ENCODE measurements around the gene PRR35. TPM values are rescaled to one million over a fixed set of nuclear protein-coding genes. Genes with fewer than 3 reads are reported as not detected.

The PRR35 gene
- total RNA-seq, 4 donors from 2014 or later = not detected

GRCh38 chr16:568401-569258 is 8.4 kb downstream of the PRR35 start:
- peak overlapping the region; percentile 75 to 83 (median 81) for H3K27ac ChIP-seq
- H3K27me3 ChIP-seq = peaks cover 17% of the 10 kb centered on the region
- intact Hi-C loops (cut with DNase I; ENCODE audit: low total_unique reads) = no loop called here
- no peaks in the 10 kb centered on the region for H3K9me3 ChIP-seq
- in situ Hi-C loops (cut with MboI; ENCODE audit: low pct_ligation_motif_present in 1 of 4, low pct_unique_long_range_greater_than_20kb in 1 of 4, low sequenced_read_pairs in 3 of 4) = no loop called here
- no peaks in the 10 kb centered on the region for H3K36me3 ChIP-seq
- WGBS, 2 donors (ENCODE audit: low coverage in 1 of 2) = 40 to 65% methylated on average over 1 to 10 of the region's 11 CpGs
- TF ChIP-seq EP300 (IDR thresholded peaks at IDR 0.05; ENCODE audit: low read depth) (no peak), CTCF (IDR thresholded peaks at IDR 0.05) (peak in 1 of 5 experiments; percentile 6), POLR2A (IDR thresholded peaks at IDR 0.05) (no peak)
- H3K4me3 ChIP-seq = peak overlapping the region in 2 of 4 donors; percentile 90 to 97
- peak; percentile 68 for DNase-seq
- peaks cover 32 to 45% (median 36%) of the 10 kb centered on the region in 4 donors for H3K4me1 ChIP-seq

- Histone ChIP-seq H3K4me1 (peaks cover 32 to 45% (median 36%) of the 10 kb centered on the region in 4 donors), H3K9me3 (no peaks in the 10 kb centered on the region), H3K27me3 (peaks cover 7% of the 10 kb centered on the region), H3K27ac (peak within 1 kb of the TSS; percentile 75 to 83 (median 81)), H3K4me3 (peak within 1 kb of the TSS; percentile 71 to 99 (median 94)), H3K36me3 (peaks cover 0 to 6% (median 0%) of the 10 kb centered on the region in 4 donors)
- in situ Hi-C loops (cut with MboI; ENCODE audit: low pct_ligation_motif_present in 1 of 4, low pct_unique_long_range_greater_than_20kb in 1 of 4, low sequenced_read_pairs in 3 of 4) = no loop called here
- TF ChIP-seq POLR2AphosphoS5 (IDR thresholded peaks at IDR 0.05) (peak in 1 of 3 donors; percentile 30), CTCF (IDR thresholded peaks at IDR 0.05) (no peak)
- DNase-seq = peak; percentile 63
- 4% methylated on average over 26 of the region's 87 CpGs; no CpG with 5 or more reads in 1 of the 2 donors for WGBS, 2 donors (ENCODE audit: low coverage in 1 of 2)
- intact Hi-C loops (cut with DNase I; ENCODE audit: low total_unique reads) = no loop called here
Observed at GRCh38 chr16:569445-570254, 9.5 kb downstream of the PRR35 start, which contains the start of gene PIGQ. TSS of gene PIGQ (plus strand) at chr16:569968. CDS start at chr16:574075, 4,107 bp downstream.

GRCh38 chr16:572865-573650 is 12.9 kb downstream of the PRR35 start:
- H3K4me3 ChIP-seq = no peak overlapping the region
- DNase-seq = no peak
- peaks cover 16 to 23% (median 21%) of the 10 kb centered on the region in 4 donors for H3K4me1 ChIP-seq
- TF ChIP-seq POLR2A (IDR thresholded peaks at IDR 0.05) (no peak), EP300 (IDR thresholded peaks at IDR 0.05; ENCODE audit: low read depth) (no peak), CTCF (IDR thresholded peaks at IDR 0.05) (no peak), POLR2AphosphoS5 (IDR thresholded peaks at IDR 0.05) (no peak)
- peaks cover 0 to 10% (median 0%) of the 10 kb centered on the region in 4 donors for H3K36me3 ChIP-seq
- H3K27me3 ChIP-seq = no peaks in the 10 kb centered on the region
- H3K27ac ChIP-seq = no peak overlapping the region
- intact Hi-C loops (cut with DNase I; ENCODE audit: low total_unique reads) (no loop called here), in situ Hi-C loops (cut with MboI; ENCODE audit: low pct_ligation_motif_present in 1 of 4, low pct_unique_long_range_greater_than_20kb in 1 of 4, low sequenced_read_pairs in 3 of 4) (no loop called here)
- H3K9me3 ChIP-seq = no peaks in the 10 kb centered on the region
- WGBS, 2 donors (ENCODE audit: low coverage in 1 of 2) = 89 to 95% methylated on average over 4 to 26 of the region's 27 CpGs

All from transverse colon (tissue), 4 donors.